Ishikawa (cell line): ENCODE data around the gene TNS3.

ENCODE experiments used
- EGR1 ChIP-seq: IDR thresholded peaks from 2 replicates; pipeline ENCODE4 v1.6.1; 2012
- EP300 ChIP-seq: IDR thresholded peaks from 2 replicates; pipeline ENCODE4 v1.6.1; 2012; ENCODE audit warnings: borderline replicate concordance
- MAX ChIP-seq: IDR thresholded peaks from 2 replicates; pipeline ENCODE4 v1.6.1; 2012
- RAD21 ChIP-seq: IDR thresholded peaks from 2 replicates; pipeline ENCODE4 v1.6.1; 2012; ENCODE audit warnings: low read depth
- REST ChIP-seq: IDR thresholded peaks from 2 replicates; pipeline ENCODE4 v1.6.1; 2012; ENCODE audit warnings: low read depth, mild to moderate bottlenecking
- TAF1 ChIP-seq: IDR thresholded peaks from 2 replicates; pipeline ENCODE4 v1.6.1; 2012; ENCODE audit warnings: low read depth, mild to moderate bottlenecking
- USF1 ChIP-seq: IDR thresholded peaks from 2 replicates; pipeline ENCODE4 v1.6.1; 2012
- YY1 ChIP-seq: IDR thresholded peaks from 2 replicates; pipeline ENCODE4 v1.6.1; 2012; ENCODE audit warnings: low read depth

GRCh38 chr7:47478926-47479711, 102.8 kb downstream of the TNS3 start:
- TF ChIP-seq RAD21 (no peak), EGR1 (no peak), USF1 (no peak), EP300 (no peak), MAX (no peak), REST (no peak), TAF1 (no peak), YY1 (no peak)
